Sigmoid colon (tissue), 7 donors: ENCODE measurements around the gene KLHDC9. TPM values are rescaled to one million over a fixed set of nuclear protein-coding genes. Genes with fewer than 3 reads are reported as not detected.
A peak's percentile ranks its signal among the peaks of the same experiment; 100 is the strongest.

Source experiments
- DNase-seq: peaks from one replicate; pipeline ENCODE4 v3.0.0-alpha.2; 2019
- H3K27ac ChIP-seq, 4 donors: fragments of 200-600 bp; sonication (generic); one replicate each; pipeline ENCODE4 v1.5.1; 2016 to 2019; ENCODE audit warnings: mild to moderate bottlenecking in 1 of 4
- H3K27me3 ChIP-seq, 3 donors: fragments of 200-600 bp; sonication (generic); one replicate each; pipeline ENCODE4 v1.5.1; 2019; ENCODE audit warnings: mild to moderate bottlenecking in 1 of 3
- H3K36me3 ChIP-seq, 4 donors: fragments of 200-600 bp; sonication (generic); one replicate each; pipeline ENCODE4 v1.5.1; 2016 to 2019
- H3K4me1 ChIP-seq, 4 donors: fragments of 200-600 bp; sonication (generic); one replicate each; pipeline ENCODE4 v1.5.1; 2017 to 2019
- H3K4me3 ChIP-seq, 4 donors: fragments of 200-600 bp; sonication (generic); one replicate each; pipeline ENCODE4 v1.5.1; 2017 to 2019; ENCODE audit warnings: mild to moderate bottlenecking in 2 of 4, moderate library complexity in 1 of 4
- H3K9me3 ChIP-seq, 4 donors: fragments of 200-600 bp in 3 of 4; sonication (generic) in 3 of 4; one replicate each; pipeline versions ENCODE4 v1.5.1 to v1.6.1; 2013 to 2019
- EP300 ChIP-seq, 4 donors: sonication (generic); formaldehyde crosslinking; IDR thresholded peaks; one replicate each; pipeline ENCODE4 v1.6.1; 2017; ENCODE audit warnings: antibody characterized with exemption in 4 of 4
- POLR2A ChIP-seq, 2 donors: fragments of 450-650 bp; IDR thresholded peaks; one replicate each; pipeline ENCODE4 v1.6.1; 2016; ENCODE audit warnings: antibody characterized with exemption in 2 of 2, mild to moderate bottlenecking in 2 of 2, moderate library complexity in 2 of 2
- POLR2AphosphoS5 ChIP-seq, 4 donors: sonication (generic); formaldehyde crosslinking; IDR thresholded peaks; one replicate each; pipeline ENCODE4 v1.6.1; 2017; ENCODE audit warnings: antibody characterized with exemption in 4 of 4
- WGBS, 2 donors: extraction: QIAGEN DNeasy Blood & Tissue Kit; methylation state at CpG; one replicate each; pipeline ENCODE4 v1.1.7; 2013; 5-methylcytosine and 5-hydroxymethylcytosine counted together
- intact Hi-C: fragments of 100-400 bp; cut with DNase I; formaldehyde crosslinking; loops from one replicate; pipeline ENCODE4 v1.15.1; 2023
- polyA plus RNA-seq, 3 donors: library from polyadenylated mRNA; stranded (reverse); fragments of 200-250 nt; gene quantifications; one replicate each; pipeline ENCODE4 v1.2.3, GENCODE V29; 2013
- total RNA-seq, 4 donors: library from RNA; depleted of rRNA; stranded (reverse); fragments of >200 nt; gene quantifications; one replicate each; pipeline ENCODE4 v1.1.0, GENCODE V29; 2016
- TF ChIP-seq, protein P1 (sequence below), 4 experiments: fragments of 450-650 bp in 3 of 4; fragments of 200-600 bp in 1 of 4; IDR thresholded peaks; one replicate each; pipeline ENCODE4 v1.5.1; 2016 to 2019; ENCODE audit warnings: antibody characterized with exemption in 4 of 4, mild to moderate bottlenecking in 3 of 4, moderate library complexity in 2 of 4
- donor health status: healthy with polysubstance abuse.
- donor health status: Bipolar disorder and iron deficiency.
- donor health status: healthy.

Gene KLHDC9
- total and polyA plus RNA-seq, 7 donors, result 4.7 to 14.1 (median 9.9) TPM

- intact Hi-C loops, result no loop called here
- WGBS, 2 donors, result 67 to 72% methylated on average over 9 of the region's 9 CpGs
- TF ChIP-seq POLR2AphosphoS5 (IDR thresholded peaks at IDR 0.05), result no peak
- TF ChIP-seq, protein P1, sequence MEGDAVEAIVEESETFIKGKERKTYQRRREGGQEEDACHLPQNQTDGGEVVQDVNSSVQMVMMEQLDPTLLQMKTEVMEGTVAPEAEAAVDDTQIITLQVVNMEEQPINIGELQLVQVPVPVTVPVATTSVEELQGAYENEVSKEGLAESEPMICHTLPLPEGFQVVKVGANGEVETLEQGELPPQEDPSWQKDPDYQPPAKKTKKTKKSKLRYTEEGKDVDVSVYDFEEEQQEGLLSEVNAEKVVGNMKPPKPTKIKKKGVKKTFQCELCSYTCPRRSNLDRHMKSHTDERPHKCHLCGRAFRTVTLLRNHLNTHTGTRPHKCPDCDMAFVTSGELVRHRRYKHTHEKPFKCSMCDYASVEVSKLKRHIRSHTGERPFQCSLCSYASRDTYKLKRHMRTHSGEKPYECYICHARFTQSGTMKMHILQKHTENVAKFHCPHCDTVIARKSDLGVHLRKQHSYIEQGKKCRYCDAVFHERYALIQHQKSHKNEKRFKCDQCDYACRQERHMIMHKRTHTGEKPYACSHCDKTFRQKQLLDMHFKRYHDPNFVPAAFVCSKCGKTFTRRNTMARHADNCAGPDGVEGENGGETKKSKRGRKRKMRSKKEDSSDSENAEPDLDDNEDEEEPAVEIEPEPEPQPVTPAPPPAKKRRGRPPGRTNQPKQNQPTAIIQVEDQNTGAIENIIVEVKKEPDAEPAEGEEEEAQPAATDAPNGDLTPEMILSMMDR (IDR thresholded peaks at IDR 0.05), result peak in 2 of 4 experiments; percentile 13 to 15
- Histone ChIP-seq H3K9me3 (no peaks in the 10 kb centered on the region), H3K27me3 (no peaks in the 10 kb centered on the region), H3K36me3 (no peaks in the 10 kb centered on the region), H3K4me1 (no peaks in the 10 kb centered on the region), H3K4me3 (no peak overlapping the region), H3K27ac (no peak overlapping the region)
- no peak for DNase-seq
These were observed 26.2 kb upstream of the KLHDC9 start for GRCh38 chr1:161071886-161072371.

DNA sequence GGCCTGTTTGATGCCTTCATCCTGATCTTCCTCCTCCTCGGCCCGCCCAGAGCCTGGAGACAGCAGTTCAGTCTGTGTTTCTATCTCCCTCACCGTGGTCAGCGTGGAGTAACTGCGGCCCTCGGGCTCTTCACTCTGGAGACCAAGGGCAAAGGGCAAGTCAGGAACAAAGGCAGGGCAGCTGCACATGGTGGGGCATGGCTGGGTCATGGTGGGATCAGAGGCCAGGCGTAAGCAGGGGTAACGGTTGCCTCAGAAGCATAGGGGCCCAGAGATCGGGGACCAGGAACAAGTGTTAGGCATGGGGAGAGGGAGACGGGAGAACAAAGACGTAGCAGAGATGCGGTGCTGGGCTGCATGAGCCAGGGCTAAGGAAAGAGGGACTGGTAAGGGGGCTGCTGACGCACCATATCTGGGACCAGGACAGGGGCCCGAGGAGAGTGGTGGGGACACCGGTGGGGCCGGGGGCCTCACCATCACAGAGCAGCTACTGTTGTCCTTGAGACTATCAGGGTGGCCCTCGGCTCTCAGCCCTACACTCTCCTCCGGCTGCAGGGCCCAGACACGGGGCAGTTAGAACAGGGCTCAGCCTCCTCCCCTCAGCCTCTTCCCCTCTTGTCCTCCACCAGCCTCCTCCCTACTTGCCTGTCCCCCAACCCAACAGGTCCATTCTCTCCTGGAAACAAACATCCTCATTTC is 25.3 kb upstream of the KLHDC9 start:
- intact Hi-C loops, result no loop called here
- Histone ChIP-seq H3K4me1 (no peaks in the 10 kb centered on the region), H3K27me3 (no peaks in the 10 kb centered on the region), H3K9me3 (no peaks in the 10 kb centered on the region), H3K36me3 (no peaks in the 10 kb centered on the region), H3K27ac (no peak overlapping the region), H3K4me3 (no peak overlapping the region)
- no peak for DNase-seq
- TF ChIP-seq EP300 (IDR thresholded peaks at IDR 0.05) (no peak), POLR2A (IDR thresholded peaks at IDR 0.05) (no peak), POLR2AphosphoS5 (IDR thresholded peaks at IDR 0.05) (no peak)
- TF ChIP-seq, protein P1 (IDR thresholded peaks at IDR 0.05), result no peak
- 95 to 96% methylated on average over 19 of the region's 19 CpGs for WGBS, 2 donors

- Histone ChIP-seq H3K36me3 (no peaks in the 10 kb centered on the region), H3K27ac (no peak overlapping the region), H3K4me3 (no peak overlapping the region), H3K27me3 (no peaks in the 10 kb centered on the region), H3K4me1 (no peaks in the 10 kb centered on the region), H3K9me3 (no peaks in the 10 kb centered on the region)
- intact Hi-C loops, result no loop called here
- no peak for DNase-seq
- WGBS, 2 donors, result 38 to 63% methylated on average over 7 of the region's 7 CpGs
- TF ChIP-seq POLR2A (IDR thresholded peaks at IDR 0.05), result no peak
- TF ChIP-seq, protein P1 (IDR thresholded peaks at IDR 0.05), result no peak
- no peak for TF ChIP-seq POLR2AphosphoS5 (IDR thresholded peaks at IDR 0.05)
- TF ChIP-seq EP300 (IDR thresholded peaks at IDR 0.05), result no peak
These were observed 24.6 kb upstream of the KLHDC9 start for GRCh38 chr1:161073474-161074121.

DNA sequence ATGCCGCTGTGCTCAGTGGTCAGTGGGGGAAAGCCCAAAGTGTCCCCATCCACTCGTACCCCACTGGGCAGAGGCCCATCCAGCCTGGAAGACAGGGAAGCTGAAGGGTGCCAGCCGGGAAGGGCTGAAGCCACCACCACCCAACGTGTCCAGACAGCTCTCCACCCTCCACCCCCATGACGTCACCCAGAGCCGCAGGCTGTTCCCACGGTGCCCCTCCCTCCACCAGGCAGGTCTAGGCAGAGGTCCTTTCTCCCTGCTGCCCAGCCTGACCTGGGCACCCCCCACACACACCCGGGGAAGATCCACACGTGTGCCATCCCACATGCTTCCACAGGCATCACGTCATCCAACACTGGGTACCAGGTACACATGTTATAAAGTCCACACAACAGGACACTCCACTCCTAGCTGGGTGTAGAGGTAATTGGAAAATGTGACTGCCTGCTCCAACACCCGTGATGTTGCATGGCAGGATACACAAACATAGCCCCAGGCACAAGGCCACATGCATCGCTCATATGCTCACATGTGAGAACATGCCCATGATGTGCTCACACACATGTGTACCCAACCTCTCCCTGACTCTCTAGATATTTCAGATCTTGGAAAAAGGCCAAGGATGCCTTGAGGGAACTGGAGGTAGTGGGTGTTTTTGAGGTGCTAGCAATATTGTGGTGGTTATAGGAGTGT is 23.3 kb upstream of the KLHDC9 start:
- no peaks in the 10 kb centered on the region for H3K36me3 ChIP-seq
- intact Hi-C loops, result no loop called here
- H3K4me3 ChIP-seq, result no peak overlapping the region
- no peak overlapping the region for H3K27ac ChIP-seq
- no peak for TF ChIP-seq POLR2A (IDR thresholded peaks at IDR 0.05)
- TF ChIP-seq EP300 (IDR thresholded peaks at IDR 0.05), result no peak
- TF ChIP-seq POLR2AphosphoS5 (IDR thresholded peaks at IDR 0.05), result no peak
- TF ChIP-seq, protein P1 (IDR thresholded peaks at IDR 0.05), result no peak
- no peaks in the 10 kb centered on the region for H3K9me3 ChIP-seq
- WGBS, 2 donors, result 81 to 88% methylated on average over 12 of the region's 12 CpGs
- no peaks in the 10 kb centered on the region for H3K4me1 ChIP-seq
- peaks cover 0 to 4% (median 0%) of the 10 kb centered on the region in 3 donors for H3K27me3 ChIP-seq
- DNase-seq, result no peak
